Cerebellar nuclear complex (tissue), 1 donor: ENCODE results near the gene PPP1R1C.

Experiments
- DNase-seq, 2 experiments: peaks; one replicate each; lab custom pipeline; 2025; lab: John Stamatoyannopoulos, UW

The PPP1R1C gene

DNA sequence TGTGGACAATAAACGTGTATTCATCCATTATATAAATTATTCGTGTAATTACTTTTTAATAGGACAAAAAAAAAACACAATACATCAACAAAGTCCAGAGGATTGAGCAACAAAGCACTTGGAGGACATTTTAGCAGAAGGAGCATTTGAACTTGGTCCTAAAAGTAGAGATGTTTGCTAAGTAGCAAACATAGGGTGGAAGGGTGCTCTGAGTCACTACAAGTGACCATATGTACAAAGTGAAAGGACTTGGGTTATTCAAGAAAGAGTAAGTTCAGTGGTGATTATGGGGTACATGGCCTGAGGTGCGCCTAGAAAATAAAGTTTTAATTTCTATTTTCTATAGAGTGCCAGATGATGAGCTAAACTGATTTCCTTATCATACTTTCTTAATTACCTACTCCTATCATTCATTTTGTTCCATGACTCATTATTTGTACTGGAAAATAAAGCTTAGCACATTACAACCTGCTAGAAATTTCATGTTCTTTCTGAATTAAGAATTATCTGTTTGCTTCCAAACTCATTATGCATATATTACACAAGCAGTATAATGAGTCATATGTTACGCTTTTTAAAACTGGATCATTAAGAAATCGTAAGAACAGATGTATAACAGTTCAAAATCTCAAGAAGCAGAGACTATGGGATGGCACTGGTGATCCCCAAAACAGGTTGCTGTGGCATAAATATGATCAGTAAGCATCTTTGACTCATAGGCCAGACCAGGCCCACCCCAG, 13.1 kb upstream of the PPP1R1C start:
- DNase-seq: no peak

DNA sequence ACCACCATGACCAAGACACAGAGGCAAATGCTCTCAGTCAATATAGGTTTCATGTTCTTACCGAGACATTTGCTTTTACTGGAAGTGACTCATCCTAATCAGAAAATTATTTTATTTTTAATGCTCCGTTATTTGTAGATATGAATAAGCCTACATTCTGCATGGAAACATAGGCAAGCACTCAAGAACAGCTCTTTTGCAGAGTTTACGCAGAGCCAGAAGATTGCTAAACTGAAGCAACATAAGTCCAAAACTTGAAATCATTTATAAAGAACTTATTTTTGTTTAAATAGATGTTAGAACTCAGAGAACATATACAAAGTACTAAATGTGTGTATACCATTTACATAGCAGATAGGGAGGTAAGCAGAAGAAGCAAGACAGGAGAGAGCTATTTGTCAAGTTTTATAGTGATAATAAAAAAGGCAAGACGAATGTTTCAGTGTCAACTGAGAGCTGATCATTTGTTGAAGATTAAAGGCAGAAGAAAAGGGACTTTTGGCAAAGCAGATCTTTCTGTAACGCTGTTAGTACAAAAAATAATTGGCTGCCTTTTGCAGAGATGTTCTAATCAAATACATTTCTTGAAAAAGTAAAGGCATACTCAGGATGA, 12.4 kb upstream of the PPP1R1C start:
- DNase-seq: no peak

DNA sequence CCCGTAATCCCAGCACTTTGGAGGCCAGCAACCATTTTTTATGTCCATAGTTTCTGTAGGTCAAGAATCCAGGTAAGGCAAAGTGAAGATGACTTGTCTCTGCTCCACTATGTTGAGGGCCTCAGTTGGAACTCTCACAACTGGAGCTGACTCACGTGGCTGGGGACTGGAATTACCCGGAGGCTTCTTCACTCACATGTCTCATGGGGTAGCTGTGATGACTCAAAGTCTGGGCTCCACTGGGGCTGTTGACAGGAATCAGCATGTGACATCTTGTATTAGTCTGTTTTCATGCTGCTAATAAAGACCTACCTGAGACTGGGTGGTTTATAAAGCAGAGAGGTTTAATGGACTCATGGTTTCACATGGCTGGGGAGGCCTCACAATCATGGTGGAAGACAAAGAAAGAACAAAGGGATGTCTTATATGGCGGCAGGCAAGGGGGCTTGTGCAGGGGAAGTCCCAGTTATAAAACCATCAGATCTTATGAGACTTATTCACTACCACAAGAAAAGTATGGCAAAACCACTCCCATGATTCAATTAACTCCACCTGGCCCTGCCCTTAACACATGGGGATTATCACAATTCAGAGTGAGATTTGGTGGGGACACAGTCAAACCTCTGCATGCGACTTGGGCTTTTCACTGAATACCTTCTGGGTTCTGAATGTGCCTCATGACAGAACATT, 7.8 kb upstream of the PPP1R1C start:
- no peak for DNase-seq

DNA sequence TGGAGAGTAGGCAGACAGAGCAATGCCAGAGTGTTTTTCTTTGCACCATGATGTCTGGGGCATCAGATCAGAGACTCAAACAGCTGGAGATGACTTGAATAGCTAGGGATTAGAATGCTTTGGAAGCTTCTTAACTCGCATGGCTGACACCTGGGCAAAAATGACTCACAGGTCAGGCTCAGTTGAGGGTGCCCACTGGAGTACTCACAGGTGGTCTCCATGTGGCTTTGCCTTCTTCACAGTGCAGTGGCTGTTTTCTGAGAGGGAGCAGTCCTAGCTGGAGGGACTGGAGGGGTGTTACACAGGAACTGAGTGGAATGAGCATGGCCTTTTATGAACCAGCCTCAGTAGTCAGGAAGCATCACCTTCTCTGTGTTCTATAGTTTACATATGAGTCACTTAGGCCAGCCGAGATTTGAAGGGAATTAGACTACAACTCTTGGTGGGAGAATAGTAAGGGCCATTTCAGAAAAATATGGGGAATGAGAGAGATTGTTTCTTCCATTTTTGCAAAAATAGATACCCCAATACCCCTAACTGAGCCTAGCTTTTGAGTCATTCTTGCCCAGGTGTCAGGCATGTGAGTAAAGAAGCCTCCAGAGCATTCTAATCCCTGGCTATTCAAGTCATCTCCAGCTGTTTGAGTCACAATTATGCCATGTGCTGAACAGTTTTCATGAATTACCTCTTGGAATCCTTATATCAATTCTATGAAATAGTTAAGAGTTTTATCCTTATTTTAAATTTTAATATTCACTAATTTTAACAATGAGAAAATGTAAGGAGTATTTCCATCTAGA, 7.1 kb upstream of the PPP1R1C start:
- DNase-seq: no peak

DNA sequence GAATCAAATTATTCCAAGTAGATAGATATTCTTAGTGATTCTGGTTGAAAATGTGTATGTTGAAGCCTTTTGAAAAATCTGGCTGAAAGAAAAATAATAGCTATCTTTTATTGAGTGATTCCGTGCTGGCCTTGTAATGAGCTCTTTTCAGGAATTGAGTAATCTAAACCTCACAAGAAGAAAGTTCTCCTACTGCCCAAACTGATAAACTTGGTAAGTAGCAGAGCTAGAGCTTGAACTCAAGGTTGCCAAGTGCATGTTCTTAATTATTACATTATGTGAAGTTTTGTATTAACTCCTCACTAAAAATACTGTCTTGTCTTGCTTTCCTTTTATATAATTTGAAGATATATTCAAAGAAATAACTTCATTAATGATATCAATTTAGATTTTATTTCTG, 1.6 kb upstream of the PPP1R1C start:
- no peak for DNase-seq

DNA sequence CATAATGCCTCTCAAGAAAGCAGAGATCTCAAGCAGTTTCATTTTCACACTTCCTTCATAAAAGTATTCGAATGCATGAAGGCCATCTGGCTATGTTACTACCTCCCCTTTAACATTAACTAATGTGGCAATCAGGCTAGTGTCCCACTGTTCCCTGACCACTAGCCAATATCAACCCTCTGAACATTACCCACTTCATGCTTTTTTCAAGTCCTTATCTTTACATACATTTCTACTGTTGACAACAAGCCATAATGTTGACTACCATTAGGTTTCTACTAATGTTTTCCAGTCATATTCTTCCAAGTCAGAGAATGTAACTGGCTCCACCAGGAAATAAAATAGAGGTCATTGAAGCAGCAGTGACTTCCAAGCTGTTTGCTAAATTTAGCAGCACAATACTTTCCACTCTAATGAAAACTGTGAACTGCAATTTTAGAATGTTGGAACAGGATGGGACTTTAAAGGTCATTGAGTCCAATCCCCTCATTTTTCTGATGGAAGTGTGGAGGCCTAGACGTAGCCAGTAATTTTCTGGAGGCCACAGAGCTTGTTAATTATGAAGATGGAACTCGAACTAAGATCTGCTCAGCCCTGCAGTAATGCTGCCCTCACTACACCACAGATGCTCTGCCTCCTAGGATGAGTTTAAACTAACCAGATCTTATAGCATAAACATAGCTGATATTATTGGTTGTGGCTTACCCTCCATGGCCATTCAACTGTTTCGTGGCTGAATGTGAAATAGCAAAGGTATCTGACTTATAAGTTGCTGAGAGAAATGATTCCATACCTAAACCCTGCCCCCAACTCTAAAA, 630 bp upstream of the PPP1R1C start:
- DNase-seq: peak in 1 of 2 experiments; percentile 35

DNA sequence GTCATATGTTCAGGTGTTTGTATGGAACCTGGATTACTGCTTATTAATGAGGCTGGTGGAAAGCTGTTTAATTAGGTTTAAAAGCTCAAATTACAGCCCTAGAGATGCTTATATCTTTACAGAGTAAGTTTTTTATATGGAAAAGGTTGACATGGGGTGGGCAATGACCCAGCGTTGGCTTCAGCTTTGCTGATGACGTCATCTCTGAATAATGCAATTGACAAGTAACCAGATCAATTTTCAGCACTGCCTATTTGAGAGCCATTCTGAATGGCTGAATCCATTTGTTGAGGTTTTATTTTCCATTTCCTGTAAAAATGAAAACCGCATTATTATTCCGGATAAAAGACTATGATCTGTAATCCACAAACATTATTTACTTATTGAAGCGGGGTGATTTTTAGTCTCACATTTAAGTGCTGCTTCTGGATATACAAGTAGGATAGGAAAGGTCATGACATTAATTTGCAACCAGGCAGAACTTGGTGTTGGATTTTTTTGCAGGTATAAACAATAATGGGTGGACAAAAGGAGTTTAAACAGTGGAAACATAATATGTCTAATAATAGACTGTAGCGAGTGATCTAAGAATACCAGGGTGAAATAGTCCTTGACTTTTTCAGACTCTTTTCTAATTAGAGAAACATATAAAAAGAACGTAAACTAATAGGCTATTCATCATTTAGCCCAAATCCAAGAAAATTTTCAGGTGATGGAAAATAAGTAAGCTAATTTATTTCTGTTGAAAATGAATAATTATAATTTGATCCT, 2.7 kb downstream of the PPP1R1C start:
- DNase-seq: no peak

DNA sequence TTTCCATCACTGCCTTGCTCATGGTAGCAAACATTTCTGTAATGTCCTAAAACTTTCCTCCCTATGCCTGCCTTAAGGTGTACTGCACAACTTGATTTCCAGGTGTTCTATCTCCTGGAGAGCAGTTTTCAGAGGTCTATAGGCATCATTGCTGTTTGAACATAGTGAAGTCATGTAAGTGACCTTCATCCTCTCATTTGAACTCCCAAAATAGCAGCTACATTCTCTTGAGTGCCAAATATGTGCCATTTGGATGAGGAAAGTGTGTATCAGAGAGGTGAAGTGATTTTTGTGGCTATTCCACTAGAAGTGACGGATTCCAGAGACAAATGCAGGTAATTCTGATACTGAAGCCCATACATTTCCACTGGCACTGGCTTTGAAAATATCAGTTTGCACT, 3.4 kb downstream of the PPP1R1C start:
- no peak for DNase-seq

DNA sequence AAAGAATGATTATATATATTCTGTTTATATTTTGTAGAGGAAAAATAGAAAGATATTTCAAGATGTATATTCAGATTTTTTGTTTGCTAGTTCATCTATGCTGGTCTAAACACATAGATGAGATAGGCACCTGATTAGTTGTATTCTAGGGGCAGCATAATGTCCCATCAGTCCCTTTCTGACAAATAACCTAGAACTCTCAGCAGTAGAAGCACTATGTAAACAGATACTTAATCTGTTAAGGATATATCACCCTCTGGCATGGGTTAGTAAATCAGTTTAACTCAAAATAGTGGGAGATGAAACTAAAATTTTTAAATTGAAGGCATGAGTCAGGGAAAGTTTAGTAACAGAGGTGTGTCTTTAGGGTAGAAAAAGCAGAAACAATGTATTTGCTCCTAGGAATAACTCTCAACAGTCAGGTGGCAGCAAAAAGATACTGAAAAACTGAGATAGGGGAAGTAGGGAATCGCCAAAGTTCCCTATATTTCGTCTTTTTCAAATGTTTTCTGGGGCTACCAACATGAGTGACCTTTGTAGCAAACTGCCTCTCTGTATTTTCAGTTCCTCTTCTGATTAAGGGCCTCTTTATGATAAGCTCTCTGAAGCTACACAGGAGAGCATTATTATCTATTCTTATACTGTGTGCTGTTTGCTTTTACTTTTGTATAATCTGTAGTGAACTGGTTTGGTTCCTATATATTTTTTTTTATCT, 5.7 kb downstream of the PPP1R1C start:
- no peak for DNase-seq

DNA sequence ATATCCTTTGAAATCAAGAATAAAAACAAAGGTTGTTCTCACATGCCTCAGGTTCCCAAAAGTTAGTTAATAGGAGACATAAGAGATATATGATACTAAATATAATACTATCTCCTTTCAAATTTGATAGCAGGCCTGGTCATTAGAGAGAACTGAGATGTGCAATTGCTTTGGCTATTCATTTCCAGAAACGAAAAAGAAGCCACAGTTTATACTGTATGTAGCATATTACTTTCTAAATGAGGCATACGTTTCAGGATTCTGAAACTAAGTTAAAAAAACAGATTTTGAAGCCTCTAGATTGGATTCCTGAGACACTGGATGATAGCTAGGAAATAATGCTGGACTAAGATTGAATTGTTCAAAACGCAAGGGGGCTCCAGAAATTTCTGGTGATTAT, 7.1 kb downstream of the PPP1R1C start:
- no peak for DNase-seq

DNA sequence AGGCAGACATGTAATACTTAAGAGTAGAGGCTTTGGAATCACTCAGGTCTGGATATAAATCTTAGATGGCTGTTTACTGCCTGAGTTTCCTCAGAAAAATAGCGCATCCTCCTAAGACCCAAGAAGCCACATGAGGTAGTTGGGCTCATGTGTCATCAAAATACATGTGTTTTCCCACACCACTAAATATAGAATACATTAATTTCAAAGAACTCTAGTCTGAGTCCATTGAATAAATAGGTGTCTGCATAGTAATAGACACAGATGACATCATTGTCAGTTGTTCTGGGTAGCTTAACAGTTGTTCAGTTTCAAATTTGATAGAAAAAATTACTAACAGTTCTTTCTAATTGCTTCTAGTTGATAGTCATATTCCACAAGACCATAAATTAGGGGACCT, 9.6 kb downstream of the PPP1R1C start:
- no peak for DNase-seq

DNA sequence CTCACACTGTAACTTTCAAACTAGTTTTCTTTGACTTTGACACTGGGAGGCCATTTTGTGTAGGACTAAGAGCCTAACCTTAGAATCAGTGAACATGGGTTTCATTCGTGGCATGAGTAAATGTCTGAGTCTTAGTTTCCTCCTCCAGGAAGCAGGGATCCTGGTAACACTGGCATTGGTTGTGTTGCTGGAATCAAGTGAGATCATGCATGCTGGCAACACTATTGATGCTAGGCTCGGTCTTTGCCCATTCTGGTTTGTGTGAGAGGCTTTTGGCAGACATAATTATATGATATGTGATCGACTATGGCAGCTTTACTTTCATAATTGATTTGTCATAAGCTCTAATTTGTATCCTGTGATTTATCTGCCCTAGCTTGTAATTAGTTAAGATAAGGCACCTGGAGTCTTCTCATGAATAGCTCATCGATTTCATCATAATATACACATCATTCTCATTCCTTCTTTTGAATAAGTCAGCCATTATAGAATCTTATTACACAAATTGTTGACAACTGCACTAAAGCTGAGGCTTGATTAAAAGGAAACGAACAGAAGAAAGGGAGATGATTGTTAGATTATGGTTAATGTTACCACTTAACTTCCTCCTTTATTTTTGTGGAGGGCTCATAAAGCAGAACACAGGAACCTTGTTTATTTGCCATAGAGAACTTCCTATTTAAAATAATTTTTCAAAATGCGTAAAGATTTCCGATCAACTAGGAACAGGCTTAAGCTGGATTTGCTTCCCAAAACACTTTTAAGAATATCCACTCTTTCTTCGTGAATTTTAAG, 12.6 kb downstream of the PPP1R1C start:
- no peak for DNase-seq

DNA sequence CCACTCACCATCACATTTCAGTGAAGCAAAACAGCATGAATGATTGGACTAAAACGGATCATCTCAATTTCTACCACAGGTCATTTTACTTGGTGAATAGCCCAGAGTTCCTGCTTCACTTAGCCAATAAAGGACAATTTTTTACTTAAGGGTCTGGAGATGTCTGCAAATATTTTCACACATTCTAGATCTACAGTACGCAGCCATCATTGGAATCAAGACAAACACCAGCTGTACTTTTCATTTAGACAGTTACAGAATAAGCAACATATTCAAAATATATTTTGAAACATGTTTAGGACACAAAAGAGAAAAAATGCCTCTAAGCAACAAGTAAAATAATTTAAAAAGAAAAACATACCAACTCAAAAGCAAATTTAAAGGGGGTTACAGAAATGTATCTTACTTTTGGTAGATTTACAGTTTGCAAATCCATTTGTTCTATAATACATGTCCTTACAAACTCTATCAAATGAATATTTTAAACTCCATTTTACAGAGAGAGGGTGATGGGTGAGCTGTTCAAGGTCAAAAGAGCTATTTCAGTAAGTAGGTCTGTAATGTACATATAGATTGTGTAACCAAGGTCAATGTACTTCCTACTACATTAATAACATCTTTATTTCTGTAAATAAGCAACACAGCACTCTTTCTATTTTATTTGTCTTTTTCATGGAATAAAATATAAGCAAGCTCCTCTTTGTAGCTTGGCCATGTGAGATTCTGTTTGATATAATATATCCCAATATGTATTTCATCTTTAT, 13.4 kb downstream of the PPP1R1C start:
- DNase-seq: no peak

DNA sequence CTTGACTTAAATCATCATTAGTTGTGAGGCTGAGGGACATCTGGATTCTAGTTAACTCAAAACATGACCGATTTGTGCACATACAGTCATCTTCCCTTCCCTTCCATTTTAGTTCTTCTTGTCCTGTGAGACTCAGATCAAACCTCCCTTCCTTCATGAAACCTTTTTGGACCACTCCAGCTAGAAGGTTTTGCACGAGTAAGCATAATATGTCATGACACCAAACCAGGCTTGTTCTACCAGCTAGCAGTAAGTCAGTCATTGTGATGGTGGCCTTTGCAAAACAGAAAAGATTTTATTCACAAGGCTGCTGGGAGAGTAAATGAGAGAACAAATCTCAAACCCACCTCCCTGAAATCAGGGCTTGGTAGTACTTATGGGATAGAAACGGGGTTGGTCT, 14.3 kb downstream of the PPP1R1C start:
- no peak for DNase-seq

DNA sequence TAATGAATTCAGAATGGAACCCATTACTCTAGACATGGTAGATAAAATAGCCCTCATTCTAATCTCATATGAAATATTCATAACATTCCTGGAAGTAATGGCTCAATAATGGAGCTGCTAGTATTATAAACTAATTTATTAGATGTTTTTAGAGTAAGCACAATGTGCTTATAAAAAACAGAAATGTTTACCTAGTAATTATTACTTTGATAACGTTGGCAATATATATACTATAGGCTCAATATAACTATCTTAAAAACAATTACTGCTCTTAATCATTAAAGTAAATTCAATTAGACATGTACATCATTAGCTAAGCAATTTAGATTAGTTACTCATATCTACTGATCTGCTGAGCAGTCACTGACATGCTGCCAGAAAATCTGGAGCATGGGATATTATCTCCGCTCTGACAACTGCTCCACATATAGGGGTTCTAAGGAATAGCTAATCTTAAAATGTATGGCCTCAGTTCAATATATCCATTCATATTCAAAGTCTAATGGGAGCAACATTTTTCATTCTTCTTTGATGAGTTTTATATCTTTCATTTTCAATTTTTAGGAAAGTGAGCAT, 19.4 kb downstream of the PPP1R1C start:
- no peak for DNase-seq

DNA sequence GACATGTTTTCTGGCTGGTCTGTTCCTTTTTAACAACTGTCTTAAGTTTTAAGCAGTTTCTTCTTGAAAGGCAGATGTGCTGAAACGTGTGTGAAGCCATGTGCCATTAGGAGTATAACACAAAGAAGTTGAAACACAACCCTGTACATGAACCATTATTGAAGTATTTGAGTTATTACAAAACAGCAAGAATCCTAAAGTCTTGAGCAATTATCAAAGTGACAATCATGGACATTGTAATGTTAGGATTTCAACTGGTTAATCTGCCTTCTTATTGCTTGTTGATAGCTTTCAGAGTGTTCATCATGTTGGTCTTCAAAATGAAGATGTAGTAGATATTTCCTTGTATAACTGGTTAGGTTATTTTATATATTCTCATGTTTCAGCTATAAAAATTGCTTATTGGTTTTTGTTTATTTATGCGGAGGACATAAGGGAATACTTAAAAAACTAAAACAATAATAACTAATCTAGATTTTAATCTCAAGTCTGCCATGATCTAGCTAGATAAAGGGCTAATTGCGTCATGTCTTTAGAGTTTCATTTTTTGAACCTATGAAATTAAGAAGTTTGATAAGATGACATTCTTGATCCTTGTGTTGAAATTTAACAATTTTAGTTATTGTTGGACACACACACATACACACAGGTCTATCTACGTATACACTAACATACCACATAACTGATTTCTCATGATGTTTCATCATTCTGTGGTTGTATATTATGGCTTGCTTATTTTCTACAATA, 21.1 kb downstream of the PPP1R1C start:
- no peak for DNase-seq

DNA sequence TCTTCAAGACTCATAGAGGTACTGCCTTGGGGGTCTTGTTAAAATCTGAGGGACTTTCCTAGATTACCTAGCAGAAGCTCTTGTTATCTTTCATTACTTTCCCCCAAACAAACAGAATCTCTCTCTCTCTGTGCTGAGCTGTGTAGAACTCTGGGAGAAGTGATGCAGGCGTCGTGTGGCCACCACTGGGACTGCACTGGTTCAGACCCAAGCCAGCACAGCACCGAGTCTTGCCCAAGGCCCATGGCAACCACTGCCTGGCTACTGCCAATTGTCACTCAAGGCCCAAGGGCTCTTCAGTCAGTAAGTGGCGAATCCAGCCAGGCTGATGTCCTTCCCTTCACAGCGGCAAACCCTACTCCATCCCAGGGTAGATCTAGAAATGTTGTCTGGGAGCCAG, 28.6 kb downstream of the PPP1R1C start:
- no peak for DNase-seq
